HG02571 (cell line): Measurements from ENCODE around the gene EPS8L3.
"Not testable (repeated sequence)": the region's sequence is repeated elsewhere in the genome, so short reads cannot be mapped to it uniquely, and the experiment has no call there.

Source experiments
- ATAC-seq: cut with Tn5 transposase; IDR thresholded peaks from one replicate; pipeline ENCODE4 v1.9.1; 2021; ENCODE audit warnings: mild to moderate bottlenecking, moderate library complexity; ENCODE audit not compliant: unreplicated experiment

EPS8L3 gene

DNA sequence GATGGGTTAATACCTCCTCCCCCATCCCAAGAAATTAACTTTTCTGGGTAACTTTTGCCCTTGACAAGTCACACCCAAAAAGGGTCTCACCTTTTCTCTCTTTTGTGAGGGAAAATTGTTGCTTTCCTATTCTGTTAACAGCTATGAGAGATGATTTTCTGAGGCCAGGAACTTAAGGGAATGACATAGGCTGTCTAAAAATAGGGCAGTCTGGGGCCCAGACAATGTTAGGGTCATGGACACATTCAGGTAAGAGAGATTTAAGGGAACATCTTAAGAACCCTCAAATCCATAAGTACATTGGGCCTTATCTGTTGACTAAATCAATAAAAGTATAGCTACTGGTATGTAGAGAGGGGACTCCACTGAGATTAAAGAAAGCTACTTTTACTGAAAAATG is 14.5 kb downstream of the EPS8L3 start:
- ATAC-seq: no peak

DNA sequence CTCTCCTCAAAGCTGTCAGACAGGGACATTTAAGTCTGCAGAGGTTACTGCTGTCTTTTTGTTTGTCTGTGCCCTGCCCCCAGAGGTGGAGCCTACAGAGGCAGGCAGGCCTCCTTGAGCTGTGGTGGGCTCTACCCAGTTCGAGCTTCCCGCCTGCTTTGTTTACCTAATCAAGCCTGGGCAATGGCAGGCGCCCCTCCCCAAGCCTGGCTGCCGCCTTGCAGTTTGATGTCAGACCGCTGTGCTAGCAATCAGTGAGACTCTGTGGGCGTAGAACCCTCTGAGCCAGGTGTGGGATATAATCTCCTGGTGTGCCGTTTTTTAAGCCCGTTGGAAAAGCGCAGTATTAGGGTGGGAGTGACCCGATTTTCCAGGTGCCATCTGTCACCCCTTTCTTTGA is 15.4 kb downstream of the EPS8L3 start:
- not testable (repeated sequence) for ATAC-seq

DNA sequence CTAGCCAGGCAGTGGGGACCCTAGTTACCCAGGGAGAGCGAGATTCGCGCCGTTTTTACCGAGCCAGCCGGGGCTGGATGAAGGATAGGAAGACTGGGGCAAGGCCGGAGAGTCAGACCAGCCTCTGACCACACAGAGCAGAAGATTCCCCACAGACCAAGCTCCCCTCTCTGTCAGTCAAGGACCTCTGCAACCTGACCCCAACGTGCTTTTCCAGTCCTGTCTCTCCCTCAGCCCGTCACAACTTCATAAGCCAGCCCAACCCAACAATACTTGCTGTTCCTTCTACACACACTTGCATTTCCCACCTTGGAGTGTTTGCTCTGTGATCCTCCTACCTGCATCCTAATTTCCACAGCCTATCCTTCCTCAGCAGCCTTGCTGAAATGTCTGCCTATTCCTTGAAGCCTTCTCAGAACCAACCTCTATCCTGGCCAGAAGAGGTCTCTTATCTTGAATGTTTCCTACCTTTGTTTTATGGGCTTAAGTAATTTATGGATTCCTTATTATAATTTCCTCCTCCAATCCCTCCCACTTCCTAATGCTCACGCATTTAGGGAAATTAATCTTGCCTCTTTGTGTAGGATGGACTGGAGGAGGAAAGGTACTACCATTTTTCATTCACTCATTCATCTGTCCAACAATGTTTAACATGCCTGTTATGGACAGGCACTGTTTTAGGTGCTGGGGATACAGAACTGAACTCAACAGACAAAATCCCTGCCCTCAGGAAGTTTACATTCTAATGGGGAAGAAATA is 22.9 kb downstream of the EPS8L3 start, which contains the start of gene GSTM3:
TSS of gene GSTM3 (minus strand) at position 424 of the 759 bp plus-strand sequence. CDS start 751 bp downstream, outside the sequence.
- peak; percentile 41 for ATAC-seq

DNA sequence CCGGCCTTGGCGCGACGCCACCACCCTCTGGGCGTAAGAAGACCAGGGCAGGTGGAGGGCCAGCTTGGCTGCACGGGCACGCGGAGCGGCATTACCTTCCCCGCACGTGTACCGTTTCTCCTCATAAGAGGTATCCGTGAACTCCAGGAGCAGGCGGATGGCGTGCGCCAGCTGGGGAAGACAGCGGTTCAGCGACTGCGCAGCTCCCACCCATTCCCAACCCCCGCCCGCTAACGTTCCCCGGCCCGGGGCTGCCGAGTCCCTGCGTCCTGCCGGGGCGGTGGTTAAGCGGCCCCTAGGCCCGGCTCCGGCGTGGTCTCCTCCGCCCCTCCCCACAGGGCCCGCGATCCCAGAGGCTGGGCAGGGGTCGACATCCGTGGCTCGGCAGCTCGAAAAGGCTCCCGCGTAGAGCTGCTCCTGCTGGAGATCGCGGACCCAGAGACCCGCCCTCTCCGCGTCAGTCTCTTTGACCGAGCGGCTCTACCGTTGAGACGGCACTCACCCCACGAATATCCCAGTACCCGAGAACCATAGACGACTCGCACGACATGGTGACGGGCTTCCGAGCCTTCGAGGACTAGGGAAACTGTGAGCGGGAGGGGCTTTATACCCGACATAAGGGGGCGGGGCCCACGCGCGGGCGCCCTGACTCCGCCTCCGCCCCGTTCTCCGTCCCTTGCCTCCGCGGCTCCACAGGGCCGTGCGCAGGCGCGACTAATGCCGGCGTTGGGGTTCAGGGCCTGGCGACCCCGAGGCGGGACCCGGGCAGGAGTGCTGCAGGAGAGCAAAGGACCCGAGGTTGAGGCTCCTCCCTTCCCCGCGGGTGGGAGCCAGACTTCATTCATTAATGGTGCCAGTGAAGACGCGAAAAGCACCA is 23.7 kb downstream of the EPS8L3 start:
- peak; percentile 89 for ATAC-seq

DNA sequence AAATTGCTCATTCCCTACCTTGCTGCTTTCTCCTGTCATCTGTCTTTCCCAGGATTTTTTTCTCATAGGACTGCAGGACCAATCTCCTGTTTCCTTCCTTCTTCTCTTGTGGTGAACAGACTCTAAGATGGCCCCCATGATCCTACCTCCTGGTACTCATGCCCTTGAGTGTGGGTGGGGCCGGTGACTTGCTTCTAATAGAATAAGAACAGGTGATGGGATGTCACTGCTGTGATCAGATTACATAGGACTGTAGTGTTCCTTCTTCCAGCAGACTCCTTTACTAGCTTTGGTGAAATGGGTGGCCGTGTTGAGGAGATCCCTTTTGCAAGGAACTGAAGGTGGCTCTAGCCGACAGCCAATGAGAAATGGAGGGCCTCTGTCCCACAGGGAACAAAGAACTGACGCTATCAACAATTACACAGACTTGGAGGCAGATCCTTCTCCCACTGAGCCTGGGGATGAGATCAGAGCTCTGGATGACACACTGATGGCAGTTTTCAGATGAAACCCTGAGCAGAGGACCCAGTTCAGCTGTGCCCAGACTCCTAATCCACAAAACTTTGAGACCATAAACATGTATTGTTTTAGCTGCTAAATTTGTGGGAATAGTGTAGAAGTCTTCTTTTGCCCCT is 30.4 kb downstream of the EPS8L3 start:
- ATAC-seq: no peak

DNA sequence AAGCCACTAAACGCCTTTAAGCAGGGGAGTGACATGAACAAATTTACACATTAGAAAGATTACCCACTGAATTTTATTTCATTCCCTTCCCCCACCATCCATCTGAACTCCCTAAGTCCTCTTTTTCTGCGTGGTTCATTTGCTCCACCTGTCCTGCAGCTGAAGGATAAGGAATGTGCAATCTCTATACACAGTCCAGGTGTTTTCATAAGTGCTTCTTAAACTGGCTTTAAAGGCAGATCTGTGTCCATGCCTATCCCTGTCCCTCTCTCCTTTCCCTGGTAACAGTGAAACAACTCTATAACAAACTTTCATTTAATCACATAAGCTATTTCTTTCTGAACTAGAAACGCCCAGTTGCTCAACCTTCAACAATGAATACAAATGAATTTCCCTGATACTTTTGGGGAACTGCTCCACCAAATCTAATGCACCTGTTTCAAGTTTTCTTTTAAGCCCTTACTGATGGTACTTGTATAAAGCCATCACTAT is 31.3 kb downstream of the EPS8L3 start:
- ATAC-seq: no peak

DNA sequence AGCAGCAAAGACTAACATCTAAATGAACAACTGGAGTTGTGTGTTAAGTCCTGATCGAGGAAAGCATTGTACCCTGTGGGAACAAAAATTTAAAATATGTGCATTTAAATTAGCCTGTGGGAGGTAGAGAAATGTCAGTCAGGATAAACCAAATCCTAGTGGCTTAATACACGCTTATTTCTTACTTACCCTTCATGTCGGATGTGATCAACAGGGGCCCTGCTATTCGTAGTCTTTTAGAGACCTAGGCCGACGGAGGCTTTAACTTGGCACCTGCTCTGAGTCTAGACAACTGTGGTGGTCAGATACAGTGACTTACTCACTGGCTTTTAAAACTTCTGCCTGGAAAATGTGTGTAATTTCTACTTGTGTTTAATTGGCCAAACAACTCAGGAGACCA is 33.1 kb downstream of the EPS8L3 start:
- no peak for ATAC-seq

DNA sequence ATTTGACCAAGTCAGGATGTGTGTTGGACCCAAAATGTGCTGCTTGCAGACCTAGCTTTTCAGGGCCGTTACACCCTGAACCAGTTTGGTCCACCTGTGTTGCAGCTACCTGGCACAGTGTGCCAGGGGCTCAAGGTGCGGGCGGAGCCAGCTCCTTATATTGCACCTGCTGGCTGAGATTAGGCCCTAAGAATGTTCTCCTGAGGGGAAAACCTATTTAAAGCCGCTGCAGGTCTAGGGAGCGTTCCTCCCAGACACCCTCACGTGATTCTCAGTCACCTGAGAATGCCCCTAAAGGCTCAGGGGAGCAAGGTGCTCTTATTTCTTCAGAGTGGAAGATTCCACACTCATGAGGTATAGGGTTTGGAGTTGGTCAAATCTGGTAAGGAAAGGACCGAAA is 34.9 kb downstream of the EPS8L3 start:
- ATAC-seq: no peak

DNA sequence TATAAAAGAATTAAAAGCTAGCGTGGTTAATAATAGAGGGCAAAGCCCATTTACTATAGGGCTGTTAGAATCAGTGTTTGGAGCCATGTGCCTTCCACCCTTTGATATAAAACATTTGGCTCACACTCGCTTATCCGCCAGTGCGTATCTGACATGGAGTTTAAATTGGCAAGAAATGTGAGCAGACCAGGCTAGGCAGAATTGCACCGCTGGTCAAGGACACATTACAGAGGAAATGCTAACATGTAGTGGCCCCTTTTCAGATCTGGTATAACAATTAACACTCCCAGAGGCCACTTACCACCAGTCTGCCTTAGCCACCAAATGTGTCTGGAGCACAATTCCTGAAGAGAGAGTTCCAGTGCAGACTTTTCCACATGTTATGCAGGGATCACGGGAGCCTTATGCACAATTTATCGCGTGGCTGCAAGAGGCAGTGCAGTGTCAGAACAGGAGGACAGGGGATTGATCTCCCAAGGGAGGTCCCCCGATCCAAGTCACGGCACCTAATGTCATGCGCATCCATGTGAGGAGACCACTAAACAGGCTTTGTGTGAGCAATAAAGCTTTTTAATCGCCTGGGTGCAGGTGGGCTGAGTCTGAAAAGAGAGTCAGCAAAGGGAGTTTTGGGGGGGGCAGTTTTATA is 36.9 kb downstream of the EPS8L3 start:
- no peak for ATAC-seq

DNA sequence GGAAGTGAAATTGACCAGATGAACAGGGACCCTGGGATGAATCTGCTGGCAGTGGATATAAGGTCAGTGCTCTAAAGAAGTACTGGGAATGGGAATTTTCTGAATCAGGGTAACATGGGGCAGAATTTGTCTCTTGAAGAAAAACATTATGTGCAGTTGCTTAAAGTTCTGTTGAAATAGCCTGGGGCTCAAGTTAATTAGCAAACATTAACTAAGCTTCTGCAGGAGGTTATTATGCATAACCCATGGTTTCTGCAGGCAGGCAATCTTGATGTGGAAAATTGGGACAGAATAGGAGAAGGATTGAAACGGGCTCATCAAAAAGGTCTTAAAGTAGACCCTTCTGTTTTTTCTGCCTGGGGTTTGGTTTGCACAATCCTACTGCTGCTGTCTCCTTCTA is 37.7 kb downstream of the EPS8L3 start:
- ATAC-seq: no peak

DNA sequence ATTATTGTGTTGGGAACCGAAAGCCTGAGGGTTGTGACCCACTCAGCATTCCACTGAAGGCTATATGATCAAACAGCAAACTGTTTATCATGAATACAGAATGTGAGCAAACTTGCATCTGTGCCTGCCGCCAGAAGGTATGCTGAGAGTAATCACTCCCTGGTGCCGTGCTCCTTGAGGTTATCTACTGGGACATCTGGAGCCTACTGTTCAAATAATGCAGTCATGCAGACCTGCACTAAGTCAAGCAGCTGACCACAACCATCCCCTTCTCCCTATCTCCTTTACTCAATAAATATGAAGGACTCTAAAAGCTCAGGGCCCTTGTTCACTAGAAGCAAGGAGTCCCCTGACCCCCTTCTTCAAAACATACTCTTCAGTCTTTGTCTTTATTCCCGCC is 38.2 kb downstream of the EPS8L3 start:
- ATAC-seq: no peak

DNA sequence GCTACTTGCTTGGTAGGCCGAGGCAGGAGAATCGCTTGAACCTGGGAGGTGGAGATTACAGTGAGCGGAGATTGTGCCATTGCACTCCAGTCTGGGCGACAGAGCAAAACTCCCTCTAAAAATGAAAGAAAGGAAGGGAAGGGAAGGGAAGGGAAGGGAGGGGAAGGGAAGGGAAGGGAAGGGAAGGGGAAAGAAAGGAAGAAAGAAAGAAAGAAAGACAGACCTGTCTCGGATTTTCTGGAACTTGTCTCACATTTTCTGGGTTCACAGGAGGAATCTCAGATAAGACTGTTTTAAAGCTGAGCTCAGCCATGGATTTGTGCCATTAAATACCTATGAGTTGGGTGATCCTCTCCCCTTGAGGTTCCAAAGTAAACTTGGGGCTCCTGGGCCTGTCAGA is 38.8 kb downstream of the EPS8L3 start:
- no peak for ATAC-seq

DNA sequence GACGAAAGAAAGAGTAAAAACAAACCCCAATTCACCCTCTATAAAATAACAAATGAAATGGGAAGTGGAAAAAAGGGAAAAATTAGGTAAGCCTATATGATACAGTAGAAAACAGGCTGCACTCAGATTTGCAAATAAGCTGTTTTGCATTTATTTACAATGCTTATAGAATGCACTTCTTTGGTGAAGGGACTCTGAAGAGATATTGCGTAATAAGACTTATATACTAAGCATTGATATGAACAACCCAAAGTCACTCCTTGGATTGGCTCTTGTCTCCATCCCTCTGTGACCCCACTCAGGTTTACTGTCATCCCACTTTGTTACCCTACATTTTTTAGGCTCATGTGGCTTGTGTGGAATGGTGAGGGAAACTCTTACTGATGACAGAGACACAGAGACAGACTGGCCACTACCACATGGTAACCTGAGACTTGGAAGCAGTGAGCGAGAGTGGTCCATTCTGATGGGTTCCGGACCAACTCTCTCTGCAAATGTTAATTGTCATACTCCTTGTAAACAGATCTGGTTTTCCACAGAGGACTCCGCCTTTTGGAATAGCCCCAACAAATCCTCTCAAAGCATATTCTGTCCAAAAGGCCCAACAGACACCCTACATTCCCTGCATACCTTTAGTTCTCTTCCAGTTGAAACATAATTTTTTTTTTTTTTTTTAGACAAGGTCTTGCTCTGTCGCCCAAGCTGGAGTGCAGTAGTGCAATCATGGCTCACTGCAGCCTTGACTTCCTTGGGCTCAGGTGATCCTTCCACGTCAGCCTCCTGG is 40.6 kb downstream of the EPS8L3 start:
- ATAC-seq: no peak

DNA sequence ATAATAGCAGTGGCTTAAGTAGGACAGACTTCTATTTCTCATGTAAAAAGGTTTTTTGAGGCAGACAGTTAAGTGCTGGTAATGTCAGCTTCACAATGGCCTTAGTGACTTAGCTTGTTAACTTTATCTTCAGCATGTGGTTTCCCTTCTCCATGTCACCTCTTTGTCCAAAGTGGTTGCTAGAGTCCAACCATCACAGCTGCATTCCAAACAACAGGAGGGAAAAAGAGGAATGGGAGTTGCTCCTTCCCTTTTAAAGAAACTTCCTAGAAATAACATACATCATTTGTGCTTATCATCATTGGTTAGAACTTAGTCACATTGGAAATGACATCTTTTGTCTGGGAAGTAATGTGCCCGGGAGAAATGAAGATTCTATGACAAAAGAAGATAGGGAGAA is 41.8 kb downstream of the EPS8L3 start:
- ATAC-seq: no peak

DNA sequence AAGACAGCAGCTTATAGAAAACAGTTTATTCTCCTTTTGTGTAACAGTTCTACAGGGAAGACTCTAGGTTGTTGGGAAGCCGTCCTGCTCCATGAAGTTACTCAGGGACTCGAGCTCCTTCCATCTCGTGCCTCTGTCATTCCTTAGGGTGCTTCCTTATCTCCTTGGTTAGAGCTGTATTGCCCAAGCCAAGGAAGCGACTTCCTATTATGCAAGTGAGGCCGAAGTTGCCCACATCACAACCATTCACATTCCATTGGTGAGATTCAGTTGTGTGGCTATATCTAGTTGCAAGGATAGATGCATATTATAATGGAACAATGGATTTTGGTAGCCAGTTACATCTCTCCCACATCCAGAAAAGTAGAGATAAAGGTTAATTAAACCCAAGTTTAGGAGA is 42.7 kb downstream of the EPS8L3 start:
- no peak for ATAC-seq

DNA sequence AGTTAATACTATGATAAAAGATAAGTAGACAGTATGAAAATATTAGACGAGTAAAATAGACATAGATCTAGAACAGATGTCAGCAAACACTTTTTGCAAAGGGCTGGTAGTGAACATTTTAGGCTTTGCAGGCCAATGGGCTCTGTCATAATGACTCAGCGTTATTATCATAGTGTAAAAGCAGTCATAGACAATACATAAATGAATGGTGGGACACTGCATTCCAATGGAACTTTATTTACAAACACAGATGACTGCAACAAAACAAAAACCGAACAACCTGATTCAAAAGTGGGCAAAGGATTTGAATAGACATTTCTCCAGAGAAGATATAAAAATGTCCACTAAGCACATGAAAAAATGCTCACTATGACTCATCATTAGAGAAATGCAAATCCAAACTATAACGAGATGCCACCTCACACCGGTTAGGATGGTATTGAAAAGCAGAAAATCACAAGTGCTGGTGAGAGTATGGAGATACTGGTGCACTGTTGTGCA is 44.3 kb downstream of the EPS8L3 start:
- no peak for ATAC-seq

DNA sequence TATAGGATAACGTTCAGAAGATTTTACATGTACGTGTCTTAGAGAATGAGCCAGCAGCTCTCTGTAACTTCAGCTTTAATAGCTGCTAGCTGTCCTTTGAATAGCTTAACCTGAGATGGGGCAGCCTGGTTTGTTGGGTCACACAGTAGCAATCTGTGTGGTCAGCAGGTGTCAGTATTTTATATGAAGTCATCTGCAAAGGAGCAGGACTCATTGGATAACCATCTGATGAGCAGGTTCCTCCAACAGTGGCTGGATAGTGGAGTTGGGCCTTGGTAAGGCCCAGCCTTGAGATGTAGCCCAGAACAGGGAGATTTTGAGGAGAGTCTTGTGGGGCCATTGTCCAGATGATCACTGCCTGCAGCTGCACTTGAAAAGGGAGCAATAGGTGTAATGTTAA is 45.2 kb downstream of the EPS8L3 start:
- no peak for ATAC-seq

DNA sequence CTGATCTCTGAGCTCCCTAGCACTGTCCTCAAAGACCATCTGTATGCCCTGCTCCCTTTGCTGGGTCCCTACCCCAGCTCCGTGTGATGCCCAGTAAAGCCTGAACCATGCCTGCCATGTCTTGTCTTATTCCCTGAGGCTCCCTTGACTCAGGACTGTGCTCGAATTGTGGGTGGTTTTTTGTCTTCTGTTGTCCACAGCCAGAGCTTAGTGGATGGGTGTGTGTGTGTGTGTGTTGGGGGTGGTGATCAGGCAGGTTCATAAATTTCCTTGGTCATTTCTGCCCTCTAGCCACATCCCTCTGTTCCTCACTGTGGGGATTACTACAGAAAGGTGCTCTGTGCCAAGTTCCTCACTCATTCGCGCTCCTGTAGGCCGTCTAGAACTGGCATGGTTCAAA is 46.0 kb downstream of the EPS8L3 start:
- no peak for ATAC-seq

DNA sequence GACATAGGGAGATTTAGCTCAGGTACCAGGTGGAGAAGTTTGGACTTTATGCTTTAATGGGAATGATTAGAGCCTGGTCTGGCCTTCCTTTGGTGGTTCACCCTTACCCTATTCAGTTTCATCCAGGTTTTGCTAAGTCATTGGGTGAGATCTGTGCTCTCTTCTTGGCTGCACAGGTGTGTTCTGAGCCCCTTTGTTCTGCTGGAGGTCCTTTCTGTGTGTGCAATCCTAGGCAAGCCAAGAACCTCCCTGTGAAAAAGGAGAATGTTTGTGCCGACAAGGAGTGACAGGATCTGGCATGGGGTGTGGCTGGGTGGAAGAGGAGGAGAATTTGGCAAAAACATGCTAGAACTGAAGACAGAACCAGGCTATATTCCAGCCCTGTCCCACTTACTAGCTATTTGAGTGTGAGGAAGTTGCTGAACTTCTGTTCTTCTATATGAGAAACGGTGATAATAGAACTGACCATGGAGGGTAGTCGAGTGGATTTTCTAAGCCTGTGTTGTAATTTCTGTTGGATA is 47.1 kb downstream of the EPS8L3 start:
- ATAC-seq: no peak

DNA sequence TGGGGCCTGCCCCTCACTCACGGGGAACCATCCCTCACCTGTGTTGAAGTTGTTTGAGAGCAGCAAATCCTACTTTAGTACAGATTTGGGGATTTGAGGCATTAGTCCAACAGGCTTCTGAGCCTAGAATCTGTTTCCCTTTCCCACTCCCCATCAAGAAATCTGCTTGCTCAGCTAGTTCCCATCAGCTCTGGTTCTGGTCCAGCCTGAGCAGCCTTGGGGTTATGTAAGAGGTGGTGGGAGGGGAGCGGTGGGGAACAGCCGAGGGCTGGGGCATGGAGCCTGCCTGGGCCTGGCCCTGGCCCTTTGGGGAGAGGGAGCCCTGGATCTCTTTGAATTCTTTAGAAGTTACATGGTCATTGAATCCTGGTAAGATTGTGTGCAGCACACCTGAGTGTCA is 47.6 kb downstream of the EPS8L3 start:
- no peak for ATAC-seq
